A673 (cell line): ENCODE measurements around the gene PSMG2. TPM values are rescaled to one million over a fixed set of nuclear protein-coding genes. Genes with fewer than 3 reads are reported as not detected.
A peak's percentile ranks its signal among the peaks of the same experiment; 100 is the strongest.

Experiments used
- Bru-seq: library from RNA; stranded (reverse); fragments of 400-500 nt; gene quantifications from one replicate; lab custom pipeline; 2021; lab: Mats Ljungman, UMichigan
- BruChase-seq, 2 experiments: library from RNA; stranded (reverse); fragments of 400-500 nt; gene quantifications; one replicate each; lab custom pipeline; 2021; lab: Mats Ljungman, UMichigan
- BruUV-seq: library from RNA; stranded (reverse); fragments of 400-500 nt; replicated peaks from 2 replicates; lab custom pipeline; 2021; lab: Mats Ljungman, UMichigan
- CTCF ChIA-PET: fragments of 300-600 bp; sonication (Branson Sonifier 250); formaldehyde crosslinking; loops from one replicate; lab custom pipeline; 2022; ENCODE audit warnings: antibody characterized with exemption; lab: Charles Lee
- POLR2A ChIA-PET: fragments of 300-600 bp; sonication (Branson Sonifier 250); formaldehyde crosslinking; loops from one replicate; lab custom pipeline; 2022; ENCODE audit warnings: antibody characterized with exemption; ENCODE audit not compliant: low non-redundant PET; lab: Charles Lee
- DNase-seq: peaks from one replicate; pipeline ENCODE4 v3.0.0-alpha.2; 2015; ENCODE audit warnings: low spot score
- H3K27ac ChIP-seq: fragments of 200-600 bp; sonication (generic); 2 replicates; pipeline ENCODE4 v1.5.1; 2016; ENCODE audit warnings: mixed run types, low read depth, mild to moderate bottlenecking, mixed read lengths, antibody characterized with exemption, low read length; ENCODE audit not compliant: poor library complexity, severe bottlenecking
- H3K27me3 ChIP-seq: fragments of 200-600 bp; sonication (generic); replicated peaks from 2 replicates; pipeline ENCODE4 v1.6.1; 2017; ENCODE audit warnings: mixed run types, low read depth, mild to moderate bottlenecking, mixed read lengths, antibody characterized with exemption, low read length; ENCODE audit not compliant: insufficient read depth, poor library complexity
- H3K36me3 ChIP-seq: fragments of 200-600 bp; sonication (generic); 2 replicates; pipeline ENCODE4 v1.6.1; 2016; ENCODE audit warnings: mixed run types, mild to moderate bottlenecking, mixed read lengths, antibody characterized with exemption, low read length; ENCODE audit not compliant: insufficient read depth, poor library complexity, severe bottlenecking
- H3K4me1 ChIP-seq: fragments of 200-600 bp; sonication (generic); 2 replicates; pipeline ENCODE4 v1.6.1; 2017; ENCODE audit warnings: mixed run types, mild to moderate bottlenecking, mixed read lengths, antibody characterized with exemption, low read length; ENCODE audit not compliant: insufficient read depth, poor library complexity, severe bottlenecking
- H3K4me3 ChIP-seq: fragments of 200-600 bp; sonication (generic); 2 replicates; pipeline ENCODE4 v1.5.1; 2016; ENCODE audit warnings: low read depth, mixed run types, mild to moderate bottlenecking, mixed read lengths, low read length; ENCODE audit not compliant: poor library complexity, severe bottlenecking
- H3K9me3 ChIP-seq: fragments of 200-600 bp; sonication (generic); 2 replicates; pipeline ENCODE4 v1.6.1; 2016; ENCODE audit warnings: mixed run types, low read depth, mild to moderate bottlenecking, mixed read lengths, antibody characterized with exemption, low read length; ENCODE audit not compliant: poor library complexity, severe bottlenecking
- EZH2 ChIP-seq: fragments of 200-600 bp; sonication (generic); IDR thresholded peaks from 2 replicates; pipeline ENCODE4 v1.6.1; 2017; ENCODE audit warnings: borderline replicate concordance, low read depth, mild to moderate bottlenecking, mixed read lengths, antibody characterized with exemption, low read length; ENCODE audit not compliant: poor library complexity, severe bottlenecking
- intact Hi-C: fragments of 100-400 bp; cut with micrococcal nuclease; formaldehyde crosslinking; loops from one replicate; pipeline ENCODE4 v1.10.0; 2022; ENCODE audit not compliant: unreplicated experiment
- long read RNA-seq: library from polyadenylated mRNA; stranded (forward); transcript quantifications from one replicate; pipeline ENCODE4 v2.0.0, GENCODE V29; 2022
- total RNA-seq: library from RNA; stranded (reverse); gene quantifications from 2 replicates; pipeline ENCODE4 v1.2.3, GENCODE V29; 2021
- TF ChIP-seq, protein P1 (sequence below): fragments of 300-800, 200-600 bp; sonication (generic); conservative IDR thresholded peaks from 2 replicates; pipeline ENCODE4 v1.5.1; 2017; ENCODE audit warnings: low read depth, mild to moderate bottlenecking, antibody characterized with exemption, low read length, moderate library complexity, mixed read lengths

PSMG2 gene, protein sequence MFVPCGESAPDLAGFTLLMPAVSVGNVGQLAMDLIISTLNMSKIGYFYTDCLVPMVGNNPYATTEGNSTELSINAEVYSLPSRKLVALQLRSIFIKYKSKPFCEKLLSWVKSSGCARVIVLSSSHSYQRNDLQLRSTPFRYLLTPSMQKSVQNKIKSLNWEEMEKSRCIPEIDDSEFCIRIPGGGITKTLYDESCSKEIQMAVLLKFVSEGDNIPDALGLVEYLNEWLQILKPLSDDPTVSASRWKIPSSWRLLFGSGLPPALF
- total RNA-seq (74.0 and 74.4 TPM in 2 replicates), Bru-seq, nascent RNA (percentile 71 among the genes with signal in this experiment), BruChase-seq, experiment 1, labeled RNA remaining after a 2-hour chase (percentile 68 among the genes with signal in this experiment), BruChase-seq, experiment 2, labeled RNA remaining after a 6-hour chase (percentile 72 among the genes with signal in this experiment)
- long read RNA-seq, transcript PSMG2-201 (7 exons, 1,686 nt): major isoform, 62 of 69 reads
- long read RNA-seq, partial matches to known transcripts: 2 of 69 reads
- long read RNA-seq, other reads (novel, unspliced or antisense): 4 of 69 reads

DNA sequence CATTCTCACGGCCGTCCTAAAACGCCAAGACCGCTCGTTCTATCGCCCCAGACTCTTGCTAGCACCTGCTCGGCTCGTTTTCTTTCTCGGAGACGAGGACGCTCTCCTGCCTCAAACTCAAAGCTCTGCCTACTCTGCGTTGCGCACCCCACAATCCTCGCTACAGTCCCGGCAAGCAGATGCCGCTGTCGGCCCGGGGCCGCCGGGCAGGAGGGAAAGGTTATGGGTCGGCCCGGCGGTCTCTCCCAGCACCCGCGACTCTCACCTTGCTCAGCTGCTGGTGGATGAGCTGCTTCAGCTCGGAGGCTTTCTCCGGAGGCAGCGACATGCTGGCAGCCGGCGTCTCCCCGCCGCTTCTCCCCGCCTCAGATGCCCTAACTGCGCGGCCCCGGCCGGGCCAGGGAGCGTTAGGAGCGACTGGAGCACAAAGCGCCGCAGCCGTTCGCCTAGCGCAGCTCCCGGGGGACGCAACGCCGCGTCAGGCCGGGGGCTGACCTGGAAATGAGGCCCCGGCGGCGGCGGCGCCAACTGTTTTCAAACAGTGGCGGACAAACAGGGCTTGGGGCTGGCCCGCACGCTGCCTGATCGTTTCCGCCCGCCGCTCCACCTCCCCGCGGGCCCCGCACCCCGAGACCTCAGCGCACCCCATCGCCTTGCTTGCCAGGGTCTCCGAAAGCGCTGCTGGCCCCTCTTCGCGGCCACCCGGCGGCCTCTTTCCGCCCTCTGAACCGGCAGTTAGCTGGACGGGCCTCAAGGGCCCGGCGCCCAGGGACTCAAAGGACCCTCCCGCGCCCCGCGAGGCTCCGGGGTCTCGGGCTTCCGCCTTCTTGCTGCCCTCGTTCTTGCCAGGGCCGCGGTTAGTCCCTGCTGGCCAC is at the start of gene PSMG2, which contains the start of gene CEP76:
Gene PSMG2, plus strand, starts transcription at position 822 of the 875 bp plus-strand sequence. CDS start 66 bp downstream, outside the sequence.
Gene CEP76, minus strand, starts transcription at position 503 of the 875 bp plus-strand sequence. Its CDS starts 175 bp downstream, at position 328.
- Histone ChIP-seq H3K9me3 (no peaks in the 10 kb centered on the region), H3K27me3 (no peaks in the 10 kb centered on the region), H3K4me1 (peaks cover 21% of the 10 kb centered on the region), H3K36me3 (peaks cover 36% of the 10 kb centered on the region), H3K27ac (peak within 1 kb of the TSS; percentile 99), H3K4me3 (peak within 1 kb of the TSS; percentile 74)
- CTCF ChIA-PET: no interaction called here
- BruUV-seq: no TSS peak
- no peak for TF ChIP-seq EZH2
- TF ChIP-seq, protein P1, sequence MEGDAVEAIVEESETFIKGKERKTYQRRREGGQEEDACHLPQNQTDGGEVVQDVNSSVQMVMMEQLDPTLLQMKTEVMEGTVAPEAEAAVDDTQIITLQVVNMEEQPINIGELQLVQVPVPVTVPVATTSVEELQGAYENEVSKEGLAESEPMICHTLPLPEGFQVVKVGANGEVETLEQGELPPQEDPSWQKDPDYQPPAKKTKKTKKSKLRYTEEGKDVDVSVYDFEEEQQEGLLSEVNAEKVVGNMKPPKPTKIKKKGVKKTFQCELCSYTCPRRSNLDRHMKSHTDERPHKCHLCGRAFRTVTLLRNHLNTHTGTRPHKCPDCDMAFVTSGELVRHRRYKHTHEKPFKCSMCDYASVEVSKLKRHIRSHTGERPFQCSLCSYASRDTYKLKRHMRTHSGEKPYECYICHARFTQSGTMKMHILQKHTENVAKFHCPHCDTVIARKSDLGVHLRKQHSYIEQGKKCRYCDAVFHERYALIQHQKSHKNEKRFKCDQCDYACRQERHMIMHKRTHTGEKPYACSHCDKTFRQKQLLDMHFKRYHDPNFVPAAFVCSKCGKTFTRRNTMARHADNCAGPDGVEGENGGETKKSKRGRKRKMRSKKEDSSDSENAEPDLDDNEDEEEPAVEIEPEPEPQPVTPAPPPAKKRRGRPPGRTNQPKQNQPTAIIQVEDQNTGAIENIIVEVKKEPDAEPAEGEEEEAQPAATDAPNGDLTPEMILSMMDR: no peak
- intact Hi-C loops: no loop called here
- peak; percentile 93 for DNase-seq
- POLR2A ChIA-PET: interaction anchor here (0.5 to 0.7 kb wide), 4 partner anchors 9 to 344 kb away, joined by 3 to 15 read pairs (median 5); no protein-coding TSS in a partner anchor

DNA sequence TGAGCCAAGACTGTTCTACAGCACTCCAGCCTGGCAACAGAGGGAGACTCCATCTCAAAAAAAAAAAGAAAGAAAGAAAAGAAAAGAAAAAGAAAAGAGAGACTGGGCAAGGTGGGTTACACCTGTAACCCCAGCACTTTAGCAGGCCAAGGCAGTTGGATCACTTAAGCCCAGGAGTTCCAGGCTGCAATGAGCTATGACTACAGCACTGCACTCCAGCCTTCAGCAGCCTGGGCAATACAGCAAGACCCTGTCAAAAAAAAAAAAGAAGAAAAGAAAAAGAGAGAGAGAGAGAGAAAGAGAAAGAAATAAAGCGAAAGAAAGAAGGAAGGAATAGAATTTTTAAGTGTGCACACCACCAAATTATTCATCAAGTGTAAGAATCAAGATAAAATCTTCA is 47.9 kb upstream of the PSMG2 start:
- BruUV-seq: no TSS peak
- Histone ChIP-seq H3K4me1 (peaks cover 24% of the 10 kb centered on the region), H3K9me3 (no peaks in the 10 kb centered on the region), H3K36me3 (no peaks in the 10 kb centered on the region), H3K27me3 (no peaks in the 10 kb centered on the region), H3K4me3 (no peak overlapping the region), H3K27ac (no peak overlapping the region)
- ChIA-PET POLR2A (no interaction called here), CTCF (no interaction called here)
- intact Hi-C loops: loop anchor here (5.0 kb wide), 3 partner anchors 53 to 378 kb away; no protein-coding TSS in a partner anchor
- TF ChIP-seq EZH2: no peak
- TF ChIP-seq, protein P1: no peak
- no peak for DNase-seq

DNA sequence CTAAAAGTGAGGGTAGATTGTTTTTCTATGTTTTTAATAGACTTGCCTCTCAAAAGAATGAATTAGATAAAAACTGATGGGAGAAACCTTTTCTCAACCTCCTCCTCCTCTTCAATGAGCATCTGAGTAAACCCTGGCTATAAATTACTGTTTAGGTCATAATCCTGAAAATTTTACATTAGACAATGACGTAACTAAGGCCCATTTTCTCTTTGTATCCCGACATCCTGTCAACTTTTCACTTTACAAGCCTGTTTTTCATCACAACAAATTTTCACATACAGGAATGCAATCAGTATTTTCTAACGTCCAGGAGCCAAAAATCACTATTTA is 46.3 kb upstream of the PSMG2 start:
- H3K27me3 ChIP-seq: no peaks in the 10 kb centered on the region
- ChIA-PET POLR2A (no interaction called here), CTCF (no interaction called here)

More for the DNA sequence above, 46.3 kb upstream of the PSMG2 start:
- intact Hi-C loops: no loop called here
- H3K4me3 ChIP-seq: peak overlapping the region; percentile 68
- H3K9me3 ChIP-seq: no peaks in the 10 kb centered on the region
- H3K27ac ChIP-seq: peak overlapping the region; percentile 72
- no peaks in the 10 kb centered on the region for H3K36me3 ChIP-seq
- TF ChIP-seq, protein P1: no peak
- no peak for TF ChIP-seq EZH2
- BruUV-seq: TSS peak; percentile 65
- DNase-seq: no peak
- peaks cover 24% of the 10 kb centered on the region for H3K4me1 ChIP-seq
